ENCODE results near the gene APBA2.

Gene APBA2

DNA sequence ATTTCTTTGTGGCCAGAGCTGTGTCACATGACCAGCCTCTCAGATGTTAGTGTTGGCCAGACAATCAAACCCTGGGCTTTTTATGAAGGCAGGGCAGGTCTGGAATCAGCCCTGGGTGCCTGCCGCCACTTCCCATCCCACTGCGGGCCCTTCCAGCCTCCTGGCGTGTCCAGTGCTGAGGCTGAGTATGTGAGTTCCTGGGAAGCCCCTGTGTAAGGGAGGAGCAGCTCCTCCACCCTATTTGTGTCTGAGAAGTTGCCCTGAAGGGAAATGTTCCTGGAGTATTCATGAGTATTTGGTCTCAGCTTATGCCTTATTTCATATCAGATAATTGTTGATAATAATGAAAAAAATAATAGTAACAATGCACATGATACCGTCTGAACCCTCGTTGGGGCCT lies 193.7 kb downstream of the APBA2 start:
- no peak for DNase-seq
- in situ Hi-C loops (cut with MboI; ENCODE audit: low pct_unique_long_range_greater_than_20kb, low sequenced_read_pairs) = loop anchor here (10.0 kb wide), 1 partner anchor 45 kb away; no protein-coding TSS in a partner anchor

DNA sequence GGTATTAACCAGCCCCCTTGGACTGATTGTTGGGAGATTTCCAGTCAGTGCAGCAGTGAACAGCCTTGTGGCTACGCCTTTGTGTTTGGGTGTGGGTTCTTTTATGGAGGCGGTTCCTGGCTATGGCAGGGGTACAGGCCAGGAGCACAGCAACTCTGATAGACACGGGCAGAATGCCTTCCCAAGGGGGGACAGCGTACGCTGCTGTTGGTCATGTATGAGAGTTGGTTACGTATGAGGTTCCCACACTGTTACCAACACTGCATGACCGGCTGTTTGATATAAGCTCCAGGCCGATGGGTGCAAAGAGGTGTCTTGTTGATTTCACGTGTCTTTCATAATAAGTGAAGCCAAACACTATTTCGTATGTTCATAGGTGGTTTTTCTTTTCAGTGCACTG lies 196.0 kb downstream of the APBA2 start:
- in situ Hi-C loops (cut with MboI; ENCODE audit: low pct_unique_long_range_greater_than_20kb, low sequenced_read_pairs) = no loop called here
- DNase-seq = no peak

DNA sequence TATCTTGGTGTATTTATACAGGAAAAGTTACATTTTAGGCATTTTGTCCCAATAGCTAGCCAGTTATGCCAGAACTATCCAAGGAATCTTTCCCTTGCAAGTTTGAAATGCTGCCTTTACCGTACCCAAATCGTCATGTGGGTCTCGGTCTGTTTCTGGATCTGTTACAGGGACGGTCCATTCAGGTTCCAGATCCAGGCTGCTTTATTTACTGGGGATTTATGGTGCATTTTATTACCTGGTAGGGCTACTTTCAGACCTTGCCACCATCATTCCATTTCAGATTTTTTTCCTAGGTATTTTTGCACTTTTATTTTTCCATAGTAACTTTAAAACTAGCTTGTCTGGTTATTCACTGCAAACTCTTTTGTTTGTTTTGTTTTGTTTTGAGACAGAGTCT lies 197.4 kb downstream of the APBA2 start:
- in situ Hi-C loops (cut with MboI; ENCODE audit: low pct_unique_long_range_greater_than_20kb, low sequenced_read_pairs) = no loop called here
- no peak for DNase-seq

DNA sequence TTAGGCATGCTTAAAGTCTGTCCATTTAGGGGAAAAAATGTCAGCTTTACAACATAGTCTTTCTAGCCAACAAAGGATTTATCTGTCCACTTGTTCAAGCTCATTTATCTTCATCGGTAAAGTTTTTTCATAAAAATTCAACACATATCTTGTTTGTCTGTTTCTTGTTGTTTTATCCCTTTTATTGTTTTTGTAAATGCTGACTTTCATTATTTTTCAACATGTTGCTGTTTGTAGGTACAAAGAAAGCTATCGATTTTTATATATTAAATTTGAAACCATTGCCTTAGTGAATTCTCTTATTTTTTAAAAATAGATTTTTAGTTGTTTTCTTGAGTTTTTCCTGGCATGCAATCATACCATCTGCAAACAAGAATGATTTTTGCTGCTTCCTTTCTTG lies 198.1 kb downstream of the APBA2 start:
- DNase-seq = no peak
- in situ Hi-C loops (cut with MboI; ENCODE audit: low pct_unique_long_range_greater_than_20kb, low sequenced_read_pairs) = no loop called here

DNA sequence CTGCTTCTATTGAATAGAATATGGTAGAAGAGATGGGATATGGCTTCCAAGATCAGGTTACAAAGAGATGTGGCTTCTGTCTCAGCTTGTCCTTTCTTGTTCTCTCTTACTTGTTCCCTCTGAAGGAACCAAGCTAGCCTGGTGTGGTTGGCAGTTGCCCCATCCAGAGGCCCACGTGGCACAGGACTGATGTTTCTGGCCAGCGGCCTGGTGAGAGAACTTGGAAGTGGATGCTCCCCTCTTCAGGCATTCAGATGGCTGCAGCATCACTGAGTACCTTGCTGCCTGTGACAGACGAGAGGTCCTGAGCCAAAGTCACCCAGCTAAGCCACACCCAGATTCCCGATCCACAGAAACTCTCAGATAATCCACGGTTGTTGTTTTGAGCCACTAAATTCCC lies 200.2 kb downstream of the APBA2 start:
- in situ Hi-C loops (cut with MboI; ENCODE audit: low pct_unique_long_range_greater_than_20kb, low sequenced_read_pairs) = no loop called here
- DNase-seq = no peak

DNA sequence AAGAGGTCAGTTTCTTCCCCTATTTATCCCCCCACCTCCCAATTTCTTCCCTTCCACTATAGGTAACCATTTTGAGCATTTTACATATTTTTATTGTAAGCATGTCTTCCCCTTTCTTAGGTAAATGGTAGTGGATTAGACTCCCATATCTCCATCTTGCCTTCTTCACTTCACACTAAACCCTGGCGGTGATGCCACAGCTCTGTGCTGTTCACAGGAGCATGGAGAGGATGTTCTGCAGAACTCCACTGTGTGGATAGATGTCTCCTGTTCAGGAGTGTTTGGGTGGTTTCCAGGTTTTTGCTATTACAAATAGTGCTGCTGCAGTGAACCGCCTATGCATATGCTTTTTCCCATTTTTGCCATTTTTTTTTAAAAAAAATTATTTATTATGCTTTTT lies 201.1 kb downstream of the APBA2 start:
- no peak for DNase-seq
- in situ Hi-C loops (cut with MboI; ENCODE audit: low pct_unique_long_range_greater_than_20kb, low sequenced_read_pairs) = no loop called here

DNA sequence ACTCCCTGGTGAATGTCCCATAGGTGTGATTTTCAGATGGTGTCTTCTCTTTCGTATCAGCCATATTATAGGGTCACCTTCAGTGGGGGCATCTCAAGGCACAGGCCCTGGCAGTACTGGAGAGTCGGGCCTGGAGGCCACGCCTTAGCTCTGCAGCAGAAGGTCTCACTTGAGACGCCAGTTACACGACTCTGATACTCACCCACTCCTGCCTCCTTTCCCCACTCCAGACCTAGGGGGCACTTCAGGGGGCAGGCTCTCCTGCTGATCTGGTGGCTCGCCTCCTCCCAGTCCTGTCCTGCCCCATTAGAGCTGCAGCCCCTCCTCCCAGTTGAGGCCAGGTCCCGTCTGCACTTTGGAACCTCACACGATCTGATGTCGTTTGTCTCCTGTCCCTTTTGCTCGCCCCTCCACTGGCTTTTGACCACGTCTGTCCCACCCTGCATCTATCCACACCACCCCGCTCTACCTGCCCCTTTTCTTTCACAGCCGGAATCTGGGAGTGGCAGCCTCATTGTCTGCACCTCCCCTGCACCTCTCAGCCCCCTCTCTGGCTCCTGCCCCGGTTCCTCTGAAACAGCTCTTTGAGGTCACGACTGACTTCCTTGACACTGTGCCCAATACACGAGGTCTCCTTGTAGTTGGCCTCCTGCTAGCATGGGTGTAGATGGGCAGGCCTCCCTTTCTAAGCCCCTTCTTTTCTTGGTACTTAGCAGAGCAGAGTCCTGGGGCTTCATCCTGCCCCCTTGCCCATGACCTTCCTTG lies 201.9 kb downstream of the APBA2 start:
- no peak for DNase-seq
- in situ Hi-C loops (cut with MboI; ENCODE audit: low pct_unique_long_range_greater_than_20kb, low sequenced_read_pairs) = no loop called here

DNA sequence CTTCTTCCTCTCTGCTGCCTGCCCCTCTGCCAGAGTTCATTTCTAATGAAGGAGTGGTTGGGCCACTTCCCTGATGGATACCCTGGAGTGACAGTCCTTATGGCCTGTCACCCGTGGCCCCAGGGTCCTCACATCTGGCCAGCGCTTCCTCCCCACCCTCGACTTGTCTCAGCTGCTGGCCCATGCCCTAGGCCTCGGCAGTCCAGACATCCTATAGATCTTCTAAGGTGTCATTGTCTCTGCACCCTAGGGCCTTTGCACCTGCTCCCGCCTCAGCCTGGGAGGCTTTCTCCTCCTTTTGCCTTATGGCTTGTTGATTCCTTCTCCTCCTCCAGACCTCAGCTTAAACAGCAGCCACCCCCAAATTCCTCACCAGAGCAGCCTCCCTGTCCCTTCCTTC lies 202.9 kb downstream of the APBA2 start:
- in situ Hi-C loops (cut with MboI; ENCODE audit: low pct_unique_long_range_greater_than_20kb, low sequenced_read_pairs) = no loop called here
- DNase-seq = no peak

DNA sequence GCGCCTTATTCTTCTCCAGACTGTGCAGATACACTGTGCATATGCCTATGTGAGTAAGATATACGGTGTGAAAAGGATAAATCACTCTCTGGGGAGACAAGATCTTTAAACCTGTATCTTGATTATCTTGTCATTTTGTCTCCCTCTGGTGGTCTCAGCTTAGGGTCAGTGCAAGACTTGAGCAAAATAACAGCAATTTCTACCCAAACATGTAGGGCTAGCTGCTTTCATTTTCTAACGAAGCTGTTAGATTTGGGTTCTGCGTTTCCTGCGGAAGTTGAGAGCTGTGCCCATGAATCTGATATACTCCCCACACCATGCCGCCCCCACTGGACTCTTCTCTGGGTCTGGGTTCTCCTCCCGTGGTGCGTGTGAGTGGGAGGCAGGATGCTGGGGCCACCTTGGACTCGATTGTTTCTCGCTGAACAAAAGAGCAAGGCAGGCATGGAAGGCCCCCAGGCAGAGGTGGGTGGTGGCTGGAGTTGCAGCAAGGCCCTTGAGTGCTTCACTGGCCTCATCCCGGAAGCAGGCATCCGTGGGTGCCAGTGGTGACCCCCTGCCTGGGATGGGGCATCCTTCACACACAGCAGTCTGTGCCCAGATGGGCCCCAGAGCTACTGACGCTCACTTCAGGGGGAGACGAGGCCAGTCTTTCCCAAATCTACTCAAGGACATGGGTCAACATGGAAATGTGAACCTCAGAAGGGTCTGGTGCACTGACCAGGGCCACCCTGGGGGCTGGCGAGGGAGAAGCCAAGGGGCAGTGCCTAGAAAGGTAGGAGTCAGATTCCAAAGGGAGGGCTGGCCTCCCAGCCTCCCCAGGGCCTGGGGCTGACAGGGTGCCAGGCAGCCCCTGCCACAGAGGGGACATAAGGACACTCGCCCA lies 204.2 kb downstream of the APBA2 start:
- in situ Hi-C loops (cut with MboI; ENCODE audit: low pct_unique_long_range_greater_than_20kb, low sequenced_read_pairs) = no loop called here
- DNase-seq = peak; percentile 7

DNA sequence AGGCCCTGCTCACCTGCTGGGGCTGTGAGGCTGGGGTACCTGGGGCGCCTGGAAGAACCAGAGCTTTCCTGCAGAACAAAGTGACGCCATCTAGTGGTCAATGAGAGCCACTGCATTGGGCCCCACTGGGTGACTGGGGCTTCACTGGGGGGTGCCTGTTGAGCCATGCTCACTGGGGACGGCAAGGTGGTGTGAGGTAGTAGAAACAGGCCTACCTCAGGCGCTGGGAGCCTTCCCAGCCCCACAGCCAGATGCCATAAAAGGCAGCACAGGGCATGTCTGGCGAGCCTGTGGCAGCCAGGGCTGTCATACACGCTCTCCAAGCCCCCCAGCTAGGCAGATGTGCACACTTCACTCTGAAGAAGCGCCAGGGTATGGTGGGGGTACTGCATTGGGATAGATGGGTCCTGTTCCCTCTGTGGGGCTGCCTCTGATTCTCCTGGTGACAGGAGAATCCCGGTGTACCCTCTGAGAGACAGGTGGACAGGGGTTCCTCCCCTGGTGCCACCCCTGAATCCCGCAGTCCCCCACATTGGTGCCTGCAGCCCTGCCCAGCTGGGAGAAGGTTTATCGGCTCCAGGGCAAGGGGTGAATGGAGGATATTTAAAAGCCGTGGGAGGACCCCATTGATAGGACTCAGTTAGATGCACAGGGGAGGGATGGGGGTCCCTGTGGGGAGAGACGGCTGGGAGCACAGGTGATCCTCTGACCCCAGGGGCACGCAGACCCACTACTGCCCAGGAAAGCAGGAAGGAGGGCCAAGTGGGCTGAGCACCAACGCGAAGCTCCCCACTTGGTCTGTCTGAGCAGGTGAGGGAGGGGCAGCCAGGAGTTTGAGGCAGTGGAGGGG lies 205.1 kb downstream of the APBA2 start:
- peak; percentile 20 for DNase-seq
- in situ Hi-C loops (cut with MboI; ENCODE audit: low pct_unique_long_range_greater_than_20kb, low sequenced_read_pairs) = no loop called here

DNA sequence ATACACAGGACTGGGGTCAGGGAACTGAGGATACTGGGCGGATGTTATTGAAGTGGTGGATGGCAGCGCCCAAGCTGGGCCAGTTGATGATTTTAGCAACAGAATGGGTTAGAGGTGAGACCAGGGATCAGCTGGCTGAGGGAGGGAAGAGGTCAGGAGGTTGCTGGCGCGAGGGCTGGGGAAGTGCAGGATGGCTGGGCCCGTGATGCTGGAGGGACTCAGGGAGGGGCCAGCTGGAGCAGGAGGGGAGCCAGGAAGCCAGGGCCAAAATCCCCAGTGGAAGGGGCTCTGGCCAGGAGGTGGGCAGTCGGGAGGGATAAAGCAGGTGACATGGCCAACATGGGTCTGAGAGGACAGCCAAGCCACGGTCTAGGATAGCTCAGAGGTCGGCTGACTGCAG lies 205.9 kb downstream of the APBA2 start:
- in situ Hi-C loops (cut with MboI; ENCODE audit: low pct_unique_long_range_greater_than_20kb, low sequenced_read_pairs) = no loop called here

DNA sequence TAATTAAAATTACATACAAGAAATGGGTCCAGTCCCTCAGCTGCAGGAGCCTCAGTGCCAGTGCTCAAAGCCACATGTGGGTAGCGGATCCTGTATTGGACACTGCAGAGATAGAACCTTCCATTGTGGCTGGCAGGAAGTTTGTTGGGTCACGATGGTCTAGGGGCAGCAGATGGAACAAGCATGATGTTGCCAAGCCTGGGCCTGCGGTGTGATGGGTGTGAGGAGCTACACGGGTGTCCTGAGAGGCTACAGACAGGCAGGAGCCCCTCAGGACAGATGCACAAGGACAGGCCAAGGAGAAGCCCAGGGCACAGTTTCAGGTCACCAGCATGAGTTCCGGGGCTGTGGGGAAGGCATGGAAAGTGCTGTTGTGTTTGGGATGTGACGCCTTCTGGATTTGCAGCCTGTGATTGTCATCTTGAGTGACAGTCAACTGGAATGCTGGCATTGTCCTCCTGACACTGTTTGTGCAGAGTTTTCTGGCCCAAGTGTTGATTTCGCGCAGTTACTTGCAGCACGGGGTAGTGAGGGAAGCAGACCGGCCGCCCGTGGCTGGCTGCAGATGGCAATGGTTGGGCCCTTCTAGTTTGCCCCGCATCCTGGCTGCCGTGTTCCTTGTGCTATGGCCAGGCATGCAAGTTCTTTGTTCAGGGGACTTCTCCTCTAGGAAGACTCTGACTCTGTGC lies 206.7 kb downstream of the APBA2 start:
- in situ Hi-C loops (cut with MboI; ENCODE audit: low pct_unique_long_range_greater_than_20kb, low sequenced_read_pairs) = no loop called here
- no peak for DNase-seq

More for the DNA sequence above, 205.9 kb downstream of the APBA2 start:
- DNase-seq = no peak

DNA sequence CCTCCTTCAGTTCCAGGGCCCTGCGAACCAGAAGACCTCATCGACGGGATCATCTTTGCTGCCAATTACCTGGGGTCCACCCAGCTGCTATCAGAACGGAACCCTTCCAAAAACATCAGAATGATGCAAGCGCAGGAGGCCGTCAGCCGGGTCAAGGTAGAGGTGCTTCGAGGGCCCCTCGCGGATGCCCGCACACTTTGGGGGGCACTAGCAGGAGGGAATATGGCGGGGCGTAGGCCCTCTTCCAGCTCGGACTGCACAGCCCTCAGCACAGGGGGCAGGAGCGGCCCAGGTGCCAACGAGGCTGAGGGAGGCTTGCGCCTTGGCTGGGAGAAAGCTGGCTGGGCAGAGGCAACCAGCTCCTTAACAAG lies 207.3 kb downstream of the APBA2 start:
- in situ Hi-C loops (cut with MboI; ENCODE audit: low pct_unique_long_range_greater_than_20kb, low sequenced_read_pairs) = no loop called here
- no peak for DNase-seq

DNA sequence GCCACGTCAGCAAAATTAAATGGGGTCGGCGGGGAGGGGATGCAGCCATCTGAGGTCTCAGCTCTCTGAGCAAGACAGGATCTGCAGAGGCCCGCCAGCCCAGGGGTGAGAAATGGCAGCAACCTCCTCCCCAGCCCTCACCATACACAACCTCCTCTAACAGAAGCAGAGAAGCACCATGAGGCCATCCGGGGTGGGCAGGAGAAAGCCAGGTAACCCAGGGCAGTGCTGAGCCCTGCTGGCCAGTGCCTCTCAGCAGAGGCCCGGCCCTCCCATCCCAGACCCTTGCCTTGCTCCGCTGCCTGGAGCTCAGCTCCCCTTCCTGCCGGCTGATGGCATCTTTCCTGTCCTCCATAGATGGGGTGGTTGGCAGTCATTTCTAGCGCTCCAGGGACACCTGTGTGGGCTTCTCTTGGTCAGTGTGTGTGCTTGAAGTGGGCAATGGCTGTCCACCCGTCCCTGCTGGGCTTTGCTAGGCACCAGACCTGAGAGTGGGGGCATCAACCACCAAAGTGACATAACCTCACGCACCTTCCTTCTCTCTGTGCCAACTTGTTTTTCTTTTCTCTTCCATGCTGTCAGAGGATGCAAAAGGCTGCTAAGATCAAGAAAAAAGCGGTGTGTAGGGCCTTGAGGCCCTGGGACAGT lies 208.0 kb downstream of the APBA2 start:
- in situ Hi-C loops (cut with MboI; ENCODE audit: low pct_unique_long_range_greater_than_20kb, low sequenced_read_pairs) = no loop called here
- no peak for DNase-seq

DNA sequence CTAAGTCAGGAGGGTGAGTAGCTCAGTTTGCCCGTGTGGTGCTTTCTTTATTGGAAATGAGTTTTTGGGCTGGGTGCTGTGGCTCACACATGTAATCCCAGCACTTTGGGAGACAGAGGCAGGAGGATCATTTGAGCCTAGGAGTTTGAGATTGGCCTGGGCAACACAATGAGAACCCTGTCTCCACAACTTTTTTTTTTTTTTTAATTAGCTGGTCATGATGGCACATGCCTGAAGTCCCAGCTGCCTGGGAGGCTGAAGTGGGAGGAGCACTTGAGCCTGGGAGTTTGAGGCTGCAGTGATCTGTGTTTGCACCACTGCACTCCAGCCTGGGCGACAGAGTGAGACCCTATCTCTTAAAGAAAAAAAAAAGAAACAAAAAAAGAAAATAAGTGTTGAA lies 208.9 kb downstream of the APBA2 start:
- in situ Hi-C loops (cut with MboI; ENCODE audit: low pct_unique_long_range_greater_than_20kb, low sequenced_read_pairs) = no loop called here
- DNase-seq = no peak

DNA sequence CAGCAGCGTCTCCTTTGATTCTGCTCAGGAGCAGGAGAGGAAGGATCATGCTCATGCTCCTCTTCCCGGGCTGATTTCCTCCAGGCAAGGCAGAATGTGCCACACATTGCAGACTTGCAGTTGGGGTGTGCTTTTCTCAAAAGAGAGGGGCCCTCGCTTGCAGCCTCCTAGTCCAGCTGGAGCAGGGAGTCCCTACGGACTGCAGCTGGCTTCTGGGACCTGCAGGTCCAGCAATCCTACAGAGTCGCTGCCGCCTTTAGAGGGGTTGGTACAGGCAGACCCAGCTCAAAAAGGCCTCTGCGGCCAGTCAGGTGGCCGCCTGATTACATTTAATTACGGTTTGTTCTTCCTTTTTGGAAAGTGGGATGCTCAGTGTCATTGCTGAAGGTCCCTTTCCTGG lies 210.0 kb downstream of the APBA2 start:
- no peak for DNase-seq
- in situ Hi-C loops (cut with MboI; ENCODE audit: low pct_unique_long_range_greater_than_20kb, low sequenced_read_pairs) = no loop called here

DNA sequence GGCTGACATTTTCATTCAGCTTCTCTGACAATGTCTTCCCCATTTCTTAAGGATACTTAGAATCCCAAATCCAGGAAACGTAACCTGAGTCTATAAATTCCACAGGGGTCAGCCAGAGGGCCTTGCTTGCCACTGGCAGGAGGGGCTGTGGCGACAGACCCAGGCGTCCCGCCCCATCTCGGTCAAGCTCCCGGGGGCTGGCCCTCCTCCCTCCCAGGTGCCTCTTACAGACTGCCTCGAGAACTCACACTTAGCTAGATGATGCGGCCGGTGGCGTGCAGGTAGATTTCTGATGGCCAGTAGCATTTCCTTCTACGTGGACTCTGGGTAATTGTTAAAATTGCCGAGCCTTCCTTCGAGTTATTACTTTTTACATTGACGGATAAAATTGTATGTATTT lies 211.4 kb downstream of the APBA2 start:
- in situ Hi-C loops (cut with MboI; ENCODE audit: low pct_unique_long_range_greater_than_20kb, low sequenced_read_pairs) = no loop called here
- no peak for DNase-seq

DNA sequence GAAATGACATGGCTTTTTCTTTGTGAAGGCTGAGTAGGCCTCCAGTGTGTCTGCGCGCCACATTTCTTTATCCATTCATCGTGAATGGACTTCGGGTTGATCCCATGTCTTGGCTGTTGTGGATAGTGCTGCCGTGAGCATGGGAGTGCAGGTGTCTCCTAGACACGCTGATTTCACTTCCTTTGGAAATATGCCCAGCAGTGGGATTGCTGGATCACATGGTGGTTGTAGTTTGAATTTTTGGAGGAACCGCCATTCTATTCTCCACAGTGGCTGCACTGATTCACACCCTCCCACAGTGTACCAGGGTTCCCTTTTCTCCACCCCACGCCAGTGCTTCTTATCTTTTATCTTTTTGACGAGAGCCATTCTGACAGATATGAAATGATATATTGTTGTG lies 212.2 kb downstream of the APBA2 start:
- DNase-seq = no peak
- in situ Hi-C loops (cut with MboI; ENCODE audit: low pct_unique_long_range_greater_than_20kb, low sequenced_read_pairs) = no loop called here

DNA sequence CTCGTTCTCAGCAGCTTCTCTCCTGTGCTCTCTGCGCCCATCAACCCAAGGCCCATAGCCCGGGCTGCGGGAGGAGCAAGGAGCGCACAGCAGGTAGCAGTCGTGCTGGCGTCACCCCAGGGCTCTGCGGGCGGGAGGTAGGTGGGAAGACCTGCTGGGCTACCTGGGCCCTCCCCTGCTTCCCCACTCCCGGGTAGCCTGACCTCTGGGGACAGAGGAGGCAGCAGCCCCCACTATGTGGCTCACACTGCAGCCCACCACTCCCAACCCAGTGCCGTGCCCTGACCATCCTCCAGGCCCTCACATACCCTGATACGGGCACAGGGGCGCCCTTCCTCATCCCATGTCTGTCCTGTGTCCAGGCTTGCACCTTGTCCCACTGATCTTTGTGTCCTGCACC lies 212.9 kb downstream of the APBA2 start:
- in situ Hi-C loops (cut with MboI; ENCODE audit: low pct_unique_long_range_greater_than_20kb, low sequenced_read_pairs) = no loop called here
- no peak for DNase-seq
